SK-MEL-5 (cell line): ENCODE measurements around the gene EXOC3. TPM values are rescaled to one million over a fixed set of nuclear protein-coding genes. Genes with fewer than 3 reads are reported as not detected.

Experiments used
- DNase-seq: peaks from one replicate; pipeline ENCODE4 v3.0.0-alpha.2; 2016; ENCODE audit warnings: low read depth, low spot score
- in situ Hi-C: cut with HindIII; loops from 2 replicates; pipeline ENCODE4 v1.10.0; 2016; ENCODE audit warnings: low sequenced_read_pairs, high pct_unique_total_duplicates, low pct_unique_long_range_greater_than_20kb
- total RNA-seq: library from RNA; depleted of rRNA; stranded (reverse); fragments of >200 nt; shearing (Covaris generic); gene quantifications from 2 replicates; pipeline ENCODE4 v1.2.3, GENCODE V29; 2014; rRNA removed

The EXOC3 gene
- total RNA-seq, 1 experiment from 2014 or later, result 50.2 TPM

- no peak for DNase-seq
- in situ Hi-C loops, result no loop called here
These were observed 73.5 kb downstream of the EXOC3 start for GRCh38 chr5:516338-516925.

Other genes starting within 250 kb of the EXOC3 start
- gene CCDC127, start 225.0 kb upstream of the EXOC3 start, total RNA-seq, result 7.4 and 9.9 TPM in 2 replicates
- 129 and 140 TPM in 2 replicates for gene SDHA, start 224.9 kb upstream of the EXOC3 start, total RNA-seq
- gene PDCD6, start 171.5 kb upstream of the EXOC3 start, total RNA-seq, result 387 and 420 TPM in 2 replicates
- 20.0 and 21.4 TPM in 2 replicates for gene AHRR, start 121.5 kb upstream of the EXOC3 start, total RNA-seq
- gene SLC9A3, start 81.3 kb downstream of the EXOC3 start, total RNA-seq, result 2.9 and 3.3 TPM in 2 replicates
- 7.1 and 8.9 TPM in 2 replicates for gene CEP72, start 169.2 kb downstream of the EXOC3 start, total RNA-seq